Activated T-helper 1 cell treated with Interleukin-2 at 50 U/mL for 16 hours (primary cell): ENCODE data around the gene ZDHHC20.

Experiments
- DNase-seq: peaks from one replicate; pipeline ENCODE4 v3.0.0-alpha.2; 2020; ENCODE audit warnings: low read depth

The ZDHHC20 gene

DNA sequence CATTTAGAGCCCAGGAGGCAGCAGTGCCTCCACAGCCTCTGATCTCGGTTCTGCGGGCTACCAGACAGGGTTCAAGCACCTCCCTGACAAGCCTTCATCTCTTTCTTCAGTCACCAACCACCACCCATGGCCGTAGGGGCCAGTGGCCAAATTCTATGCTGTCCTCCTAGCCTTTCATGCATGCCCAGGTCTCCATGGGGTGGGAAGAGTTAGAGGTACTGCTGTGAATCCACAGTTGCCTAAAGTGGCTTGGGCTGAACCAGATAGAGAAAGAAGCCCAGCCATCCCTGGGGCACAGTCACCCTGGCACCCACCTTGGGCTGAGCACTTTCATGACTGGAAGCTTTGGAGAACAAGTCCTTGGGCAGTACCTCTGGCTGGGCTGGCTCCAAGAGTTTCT is 97.4 kb downstream of the ZDHHC20 start:
- DNase-seq = no peak

DNA sequence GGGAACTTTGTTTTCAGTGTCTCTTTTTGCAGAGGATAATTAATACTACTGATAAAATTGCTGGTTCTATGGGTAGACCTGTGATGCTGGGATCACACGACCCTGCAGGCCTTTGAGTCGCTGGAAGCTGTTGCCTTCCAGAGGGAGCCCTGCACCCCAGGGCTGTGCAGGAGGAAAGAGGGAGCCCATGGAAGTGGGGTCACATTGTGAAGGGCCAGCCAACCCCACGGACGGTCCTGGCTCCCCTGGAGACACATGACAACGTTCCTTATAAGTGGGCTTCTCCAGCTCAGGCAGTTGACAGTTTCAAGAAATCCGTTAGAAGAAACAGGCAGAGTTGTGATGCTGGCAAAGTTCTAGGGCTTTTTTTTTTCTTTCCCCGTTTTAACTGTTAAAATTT is 98.0 kb downstream of the ZDHHC20 start:
- no peak for DNase-seq

DNA sequence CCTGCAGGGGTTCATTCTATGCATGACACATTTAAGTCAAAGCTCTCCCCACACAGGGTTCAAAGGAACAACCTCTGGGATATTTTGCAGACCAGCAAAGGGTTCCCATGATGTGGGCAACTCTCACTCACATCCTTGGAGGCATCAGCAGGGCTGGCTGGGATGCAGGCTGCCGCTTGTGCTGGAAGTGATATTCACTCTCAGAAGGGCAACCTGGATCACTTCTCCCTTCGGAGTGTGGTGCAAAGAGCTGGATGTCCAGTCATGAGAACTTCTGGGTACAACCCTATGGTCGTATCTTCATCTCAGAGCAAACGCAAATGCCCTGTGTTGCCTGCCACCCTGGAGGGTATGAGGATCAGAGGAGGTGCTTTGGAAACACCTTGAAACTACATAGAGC is 98.6 kb downstream of the ZDHHC20 start:
- no peak for DNase-seq

DNA sequence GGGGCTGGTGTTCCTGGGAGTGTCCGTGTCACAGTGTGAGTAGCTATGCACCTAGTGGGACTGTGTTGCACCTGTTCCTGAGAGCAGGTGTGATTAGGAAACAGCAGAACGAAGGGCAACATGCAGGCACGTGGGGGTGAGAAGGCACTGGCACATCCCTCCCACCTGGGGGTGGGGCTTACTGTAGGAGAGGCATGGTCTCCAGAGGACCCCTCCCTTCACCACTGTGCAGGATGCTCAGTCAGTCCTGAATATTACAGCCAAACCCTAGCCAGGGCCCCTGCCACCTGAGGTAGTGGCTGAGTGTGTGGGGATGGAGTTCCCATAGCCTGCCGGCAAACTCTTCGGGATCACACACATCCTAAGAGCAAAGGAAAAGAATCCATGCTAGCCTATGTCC is 99.2 kb downstream of the ZDHHC20 start:
- DNase-seq = no peak

DNA sequence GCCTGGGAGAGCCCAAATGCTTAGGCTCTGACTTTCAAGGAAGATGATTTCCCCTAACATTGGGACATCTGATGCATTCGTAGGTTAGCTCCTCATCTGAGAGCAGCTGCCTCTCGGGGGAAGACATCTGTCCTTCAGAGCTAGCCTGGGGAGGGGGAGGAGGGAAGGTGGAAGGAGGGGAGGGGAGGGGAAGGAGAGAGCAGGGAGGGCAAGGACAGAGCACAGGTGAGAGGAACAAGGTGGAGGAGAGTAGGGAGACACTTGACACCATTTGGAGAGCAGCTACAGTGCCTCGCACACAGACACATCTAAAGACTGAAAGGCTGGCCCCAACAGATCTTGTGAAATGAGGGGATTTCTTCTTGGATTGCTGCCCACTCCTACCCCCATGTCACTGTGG is 103.8 kb downstream of the ZDHHC20 start:
- DNase-seq = no peak

DNA sequence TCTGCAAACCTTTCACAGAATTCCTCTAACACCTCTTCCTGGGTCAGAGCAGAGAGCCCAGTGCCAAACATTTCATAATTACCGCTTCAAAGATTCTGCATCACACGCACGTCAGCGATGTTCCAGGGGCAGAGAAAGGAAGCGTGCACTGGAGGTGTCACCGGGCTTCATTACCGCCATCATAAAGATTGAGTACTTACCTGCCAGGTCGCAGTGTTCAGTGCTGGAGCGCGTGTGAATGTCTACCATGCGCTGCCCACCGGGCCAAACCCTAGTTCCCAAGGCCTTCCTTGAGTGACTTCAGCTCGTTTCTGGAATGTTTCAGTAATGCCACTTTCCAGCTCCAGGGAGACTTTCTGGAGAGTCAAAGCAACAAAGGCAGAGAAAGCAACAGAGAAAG is 104.4 kb downstream of the ZDHHC20 start:
- no peak for DNase-seq

DNA sequence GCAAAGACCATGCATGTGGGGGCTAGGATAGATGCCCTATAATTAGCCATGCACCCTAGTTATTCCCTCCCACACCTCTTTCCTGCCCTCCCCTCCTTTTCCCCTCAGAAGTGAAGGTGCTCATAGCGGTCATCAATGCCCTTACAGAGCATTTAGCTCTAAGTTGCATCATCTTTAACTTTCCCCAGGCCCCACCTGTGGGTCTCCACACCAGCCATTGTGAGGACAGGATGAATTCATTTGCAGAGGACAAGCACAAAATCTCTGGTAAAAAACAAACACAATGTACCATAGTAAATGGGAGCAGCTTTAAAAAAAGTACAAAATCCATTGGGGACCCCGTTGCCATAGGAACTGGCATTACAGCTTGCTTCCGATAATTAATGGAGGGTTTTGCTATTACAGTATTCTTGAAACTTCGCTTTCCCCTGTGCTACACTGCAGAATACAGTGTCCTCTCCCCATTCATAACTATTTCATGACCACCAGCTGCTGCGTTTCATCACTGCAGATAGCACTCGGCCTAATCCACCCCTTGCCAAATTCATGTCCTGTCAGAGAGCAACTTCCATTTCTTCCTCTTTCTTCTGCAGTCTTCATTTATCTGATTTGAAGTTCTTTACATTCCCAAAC is 110.5 kb downstream of the ZDHHC20 start:
- DNase-seq = no peak

DNA sequence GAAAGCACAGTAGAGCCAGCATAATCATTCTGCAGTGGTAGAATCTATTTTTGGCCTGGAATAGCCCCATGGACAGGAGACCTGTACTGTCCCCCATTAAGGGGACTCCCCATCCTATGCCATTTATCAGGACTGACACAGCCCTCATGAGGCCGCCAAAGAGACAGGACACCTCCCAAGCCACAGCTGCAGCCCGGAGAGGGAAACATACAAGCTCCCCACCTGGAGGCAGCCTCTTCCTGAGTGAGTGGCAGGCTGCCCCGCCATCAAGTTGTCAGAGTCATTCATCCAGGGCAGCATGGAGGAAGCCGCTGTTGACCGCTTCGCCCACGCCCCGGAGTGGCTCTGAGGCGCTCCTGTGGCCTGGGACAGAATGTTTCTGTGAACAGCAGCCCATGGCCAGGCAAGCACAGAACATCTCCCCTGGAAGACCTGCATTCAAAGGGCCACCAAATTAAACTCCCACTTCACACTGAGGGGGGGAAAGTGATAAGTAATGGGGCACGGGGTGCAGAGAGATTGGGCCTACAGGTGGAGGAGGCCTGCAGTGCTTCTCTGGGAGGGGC is 111.3 kb downstream of the ZDHHC20 start:
- no peak for DNase-seq

DNA sequence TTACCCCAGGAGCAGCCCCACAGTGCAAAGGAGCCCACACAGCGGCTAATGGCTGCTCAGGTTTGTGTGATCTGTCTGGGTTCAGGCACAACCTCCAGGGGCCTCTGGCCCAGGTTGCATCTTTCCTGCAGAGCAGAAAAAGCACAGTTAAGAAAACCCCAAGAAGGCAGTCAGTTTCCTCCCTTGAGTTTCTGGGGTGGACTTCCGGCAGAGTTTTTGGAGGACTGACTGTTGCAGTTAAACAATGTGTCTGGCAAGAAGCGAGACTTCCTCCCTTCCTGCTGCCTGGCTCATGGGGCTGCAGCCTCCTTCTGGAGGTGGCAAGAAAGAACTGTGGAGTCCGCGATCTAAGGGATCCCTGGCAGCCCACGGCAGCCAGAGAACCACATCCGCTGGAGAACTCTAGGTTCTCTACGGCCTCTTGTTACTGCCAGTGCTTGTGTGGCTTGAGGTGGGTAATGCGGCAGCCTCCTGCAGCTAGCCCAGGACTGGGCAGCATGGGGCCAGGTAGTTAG is 114.4 kb downstream of the ZDHHC20 start:
- peak; percentile 5 for DNase-seq

DNA sequence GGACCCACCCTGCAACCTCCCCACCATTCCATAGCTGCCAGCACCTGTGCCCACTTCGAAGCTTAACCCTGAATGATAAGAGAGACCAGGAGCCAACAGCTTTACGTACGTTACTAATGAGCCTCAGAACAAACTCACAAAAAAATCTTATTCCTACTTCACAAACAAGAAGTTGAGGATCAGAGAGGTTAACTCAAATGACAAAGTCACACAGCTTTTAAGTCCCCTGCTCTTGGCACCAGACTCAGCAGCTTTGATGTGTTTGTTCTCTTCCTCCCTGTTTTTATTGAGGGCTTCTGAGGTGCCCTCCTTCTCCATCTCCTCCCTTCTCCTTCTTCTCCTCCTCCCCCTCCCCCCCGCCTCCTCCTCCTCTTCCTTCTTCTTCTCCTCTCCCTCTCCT is 115.4 kb downstream of the ZDHHC20 start:
- DNase-seq = no peak

DNA sequence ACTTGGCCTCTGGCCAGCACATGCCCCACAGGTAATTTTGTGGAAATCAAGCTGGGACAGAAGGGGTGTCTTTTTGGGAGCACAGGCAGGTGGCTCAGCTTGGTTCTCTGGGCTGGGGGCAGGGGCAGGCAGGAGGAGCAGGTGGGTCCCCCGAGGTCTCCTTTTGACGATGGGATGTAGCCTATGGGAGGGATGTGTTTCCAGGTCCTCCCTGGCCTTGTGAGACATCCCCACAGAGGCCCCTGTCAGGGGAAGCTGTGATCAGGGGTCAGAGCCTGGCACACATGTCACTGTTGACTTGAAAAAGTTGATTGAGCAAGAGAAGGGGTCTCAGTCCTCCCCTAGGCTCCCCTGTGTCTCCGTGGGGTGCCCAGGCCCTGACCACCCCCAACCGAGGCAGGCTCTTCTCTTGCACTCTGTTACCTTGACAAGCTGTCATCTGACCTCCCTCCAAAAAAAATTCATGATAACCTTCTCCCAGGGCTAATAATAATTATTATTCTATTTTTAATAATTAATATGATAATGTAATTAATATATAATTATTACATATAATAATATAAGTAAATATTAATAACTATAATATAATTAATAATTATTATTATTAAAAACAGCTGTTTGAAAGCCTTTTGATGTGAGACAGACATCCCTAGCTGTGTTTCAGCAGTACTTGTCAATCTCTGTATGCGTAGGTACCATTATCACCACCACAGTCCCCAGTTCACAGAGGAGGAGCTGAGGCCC is 116.2 kb downstream of the ZDHHC20 start:
- no peak for DNase-seq

DNA sequence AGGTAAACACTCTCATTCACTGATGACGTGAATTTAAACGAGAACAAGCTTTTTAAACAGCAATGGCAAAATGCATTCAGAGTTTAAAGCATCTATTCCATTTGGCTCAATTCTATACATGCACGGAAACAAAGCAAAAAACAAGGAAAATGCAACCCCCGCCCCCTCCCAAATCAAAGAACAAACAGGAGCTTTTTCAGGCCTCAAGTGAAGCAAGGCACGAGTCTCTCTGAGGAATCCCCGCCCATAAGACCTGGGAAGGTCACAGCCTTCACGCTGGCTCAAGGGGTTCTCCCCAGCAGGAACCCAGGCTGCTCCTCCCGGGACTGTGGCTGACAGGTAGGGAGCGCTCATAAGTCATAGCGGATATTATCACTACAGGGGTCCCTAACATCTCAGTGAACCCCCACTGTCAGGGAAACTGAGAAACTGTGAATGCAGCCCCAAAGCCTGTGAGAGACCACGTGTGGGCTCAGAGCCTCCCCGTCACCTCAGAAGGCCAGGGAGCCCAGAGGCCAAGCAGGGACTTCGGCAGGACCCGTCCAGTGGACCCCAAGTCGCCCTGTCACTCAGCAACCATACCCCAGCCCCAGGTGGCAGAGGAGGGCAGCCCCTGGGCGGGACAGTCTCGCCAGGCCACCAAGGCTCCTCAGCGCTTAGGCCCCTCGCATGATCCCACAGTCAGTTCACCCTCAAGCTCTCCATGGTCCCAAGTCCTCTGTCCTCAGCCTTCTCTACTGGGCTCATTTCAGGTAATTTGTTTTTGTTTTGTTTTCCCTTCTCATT is 117.3 kb downstream of the ZDHHC20 start:
- no peak for DNase-seq

DNA sequence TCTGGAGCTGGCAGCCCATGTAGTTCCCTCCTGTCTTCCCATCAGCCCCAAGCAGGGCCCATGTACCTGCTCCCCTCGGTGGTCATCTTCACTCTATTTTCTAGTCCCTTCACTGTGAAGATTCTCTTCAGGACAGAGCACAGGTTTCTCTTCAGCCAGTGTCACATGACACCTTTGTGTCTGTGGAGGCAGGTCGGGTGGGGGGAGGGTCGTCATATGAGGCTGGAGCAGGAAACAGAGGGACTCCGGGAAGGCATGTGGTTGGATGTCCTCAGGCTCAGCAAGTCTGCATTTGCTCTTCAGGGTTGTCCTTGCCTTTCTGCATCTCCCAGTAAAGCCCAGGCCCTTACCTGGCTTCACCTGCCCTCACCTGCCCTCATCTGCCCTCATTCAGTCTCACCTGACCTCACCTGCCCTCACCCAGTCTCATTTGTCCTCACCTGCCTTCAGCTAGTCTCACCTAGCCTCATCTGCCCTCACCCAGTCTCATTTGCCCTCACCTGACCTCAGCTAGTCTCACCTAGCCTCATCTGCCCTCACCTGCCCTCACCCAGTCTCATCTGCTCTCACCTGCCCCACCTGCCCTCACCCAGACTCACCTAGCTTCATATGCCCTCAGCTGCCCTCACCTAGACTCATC is 120.3 kb downstream of the ZDHHC20 start:
- no peak for DNase-seq

DNA sequence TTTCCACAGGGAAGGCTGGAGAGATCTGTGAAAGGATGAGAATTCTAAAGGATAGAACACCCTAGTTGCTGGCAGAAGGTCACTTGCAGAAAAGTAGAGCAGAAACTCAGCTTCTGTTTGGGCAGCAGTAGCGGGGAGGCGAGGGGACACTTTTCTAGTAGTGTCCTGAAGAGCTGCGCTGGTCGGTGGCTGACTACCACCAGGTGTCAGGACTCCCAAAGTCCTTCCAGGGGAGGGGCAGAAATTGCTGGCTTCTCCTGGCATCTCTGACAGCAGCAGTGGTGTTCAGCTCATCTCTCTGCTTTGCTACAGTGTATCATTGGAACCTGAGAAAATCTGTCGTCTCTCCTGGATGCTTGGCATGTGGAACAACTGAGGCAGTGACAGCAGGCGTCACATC is 120.9 kb downstream of the ZDHHC20 start:
- no peak for DNase-seq

DNA sequence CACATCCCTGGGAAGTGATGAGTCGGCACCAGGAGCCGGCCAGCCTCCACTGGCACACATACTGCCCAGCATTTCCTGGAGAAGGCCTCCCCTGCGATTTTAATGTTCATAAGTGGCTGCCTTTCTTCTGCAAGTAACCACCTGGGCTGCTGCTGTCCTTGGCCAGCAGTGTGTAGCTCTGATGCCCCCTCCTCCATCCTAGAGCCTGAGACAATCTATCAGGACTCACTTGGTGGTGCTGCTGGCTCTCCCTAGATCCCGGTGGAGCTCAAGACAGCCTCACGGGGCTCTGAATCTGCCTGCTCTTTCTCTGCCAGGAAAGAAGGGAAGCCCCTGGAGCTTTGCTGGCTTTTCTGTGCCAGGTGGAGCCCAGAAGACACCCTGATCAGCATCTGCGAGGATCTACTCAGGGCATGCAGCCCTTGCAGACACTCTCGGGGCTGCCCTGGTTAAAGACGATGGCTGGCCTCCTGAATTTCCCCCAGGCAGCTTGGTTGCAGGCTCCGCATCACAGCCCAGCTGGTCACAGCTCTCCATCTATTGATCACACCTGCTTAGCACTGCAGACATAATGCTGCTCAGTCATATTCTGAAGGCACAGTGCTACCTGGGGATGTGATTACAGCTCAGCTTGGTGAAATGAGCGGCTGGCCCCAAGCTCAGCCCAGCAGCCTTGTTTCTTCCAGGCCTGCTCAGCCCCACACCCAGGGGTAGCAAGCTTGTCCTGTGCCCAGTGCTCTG is 122.3 kb downstream of the ZDHHC20 start:
- no peak for DNase-seq

DNA sequence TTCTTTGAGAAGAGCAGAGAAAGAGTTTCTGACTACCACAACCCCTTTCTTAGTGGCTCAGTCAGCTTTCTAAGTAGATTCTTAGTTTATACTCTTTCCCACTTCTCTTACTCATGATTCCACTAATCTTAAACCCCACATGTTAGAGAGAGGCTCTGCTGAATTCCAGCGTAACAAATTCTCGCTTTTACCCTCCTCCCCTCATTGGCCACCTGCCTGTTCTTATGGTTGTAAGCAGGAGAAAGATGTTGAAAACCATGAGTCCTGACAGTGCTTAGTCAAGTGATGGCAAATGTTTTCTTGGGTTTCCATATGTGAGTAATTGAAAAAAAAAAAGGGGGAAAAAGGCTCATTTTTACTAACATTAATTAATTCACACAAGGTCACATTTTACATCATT is 125.9 kb downstream of the ZDHHC20 start:
- DNase-seq = no peak

DNA sequence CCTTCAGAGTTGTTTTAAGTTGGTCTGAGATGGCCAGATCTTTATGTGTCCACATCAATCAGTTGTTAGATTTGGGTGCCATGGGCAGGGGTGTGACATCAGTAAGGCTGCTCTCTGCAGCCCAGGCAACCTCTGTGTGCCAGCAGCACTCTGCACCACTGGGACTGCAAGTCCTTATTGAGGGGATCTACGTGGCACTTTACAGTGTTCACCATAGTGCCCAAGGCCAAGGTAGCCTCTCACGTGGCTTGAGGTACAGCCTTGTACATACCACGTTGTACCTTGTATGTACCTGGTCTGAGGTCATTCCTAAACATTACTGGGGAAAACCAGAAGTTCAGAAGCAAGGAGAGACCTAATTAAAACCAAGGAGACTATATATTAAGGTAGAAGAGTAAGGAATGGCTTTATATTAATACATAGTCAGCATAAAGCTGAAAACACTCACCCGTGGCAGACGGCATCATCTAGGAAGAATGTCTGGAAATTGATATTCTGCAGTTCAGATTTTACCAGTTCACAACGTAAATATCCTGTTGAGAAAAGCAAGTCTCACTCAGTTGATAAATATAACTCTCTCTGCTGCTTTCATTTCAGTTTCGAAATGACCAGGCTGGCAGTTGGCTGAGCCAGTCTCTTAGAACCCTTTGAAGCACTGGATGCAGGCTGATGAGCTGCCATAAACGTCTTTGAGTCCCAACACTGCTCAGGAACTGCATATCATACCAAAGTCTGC is 128.8 kb downstream of the ZDHHC20 start:
- no peak for DNase-seq

DNA sequence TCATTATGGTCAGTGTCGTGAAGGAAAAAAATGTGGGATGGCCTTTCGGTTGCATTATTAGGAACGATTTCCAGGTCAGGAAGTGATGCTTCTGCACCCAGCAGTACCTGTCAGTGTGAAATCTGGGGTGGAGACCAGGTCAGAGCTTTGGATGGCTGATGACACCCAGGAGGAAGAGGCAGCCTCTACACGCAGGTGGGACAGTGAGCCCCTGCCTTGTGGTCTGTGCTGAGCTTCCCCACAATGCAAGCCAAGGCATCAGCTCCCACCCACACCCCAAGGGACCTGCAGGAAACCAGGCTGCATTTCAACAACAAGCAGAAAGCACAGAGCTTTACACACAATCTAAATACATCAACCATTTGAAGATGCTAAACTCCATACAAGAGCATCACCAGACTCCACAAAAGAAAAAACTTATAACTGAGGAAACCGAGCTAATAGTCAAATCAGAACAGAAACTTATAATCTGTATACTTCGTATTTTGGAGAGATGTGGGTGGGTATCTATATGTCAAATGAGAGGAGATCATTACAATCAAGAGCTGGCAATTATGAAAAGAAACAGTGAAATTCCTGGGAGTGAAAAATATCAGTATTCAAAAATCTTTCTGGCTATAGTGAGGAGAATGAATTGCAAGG is 130.1 kb downstream of the ZDHHC20 start:
- DNase-seq = no peak

DNA sequence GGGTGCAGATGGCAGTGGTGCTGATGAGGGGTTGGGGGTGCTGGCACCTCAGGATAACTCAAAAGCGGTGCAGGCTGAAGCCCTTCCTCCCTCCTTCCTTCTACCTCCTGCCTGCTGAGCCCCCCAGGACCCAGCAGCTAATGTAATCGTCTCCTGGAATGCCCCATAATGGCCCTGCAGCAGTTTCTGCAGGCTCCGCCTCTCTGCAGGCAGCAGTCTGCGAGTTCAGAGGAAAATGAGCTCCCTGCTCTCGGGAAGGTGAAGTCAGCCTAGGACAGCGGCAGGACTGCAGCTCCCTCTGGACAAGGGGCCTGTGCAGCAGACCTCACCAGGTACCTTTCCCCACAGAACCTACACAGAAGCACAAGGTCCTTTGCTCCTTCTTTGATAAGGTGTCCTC is 130.9 kb downstream of the ZDHHC20 start:
- DNase-seq = no peak
